Neuronal stem cell (in vitro differentiated cells): ENCODE data around the gene SERINC3. TPM values are rescaled to one million over a fixed set of nuclear protein-coding genes. Genes with fewer than 3 reads are reported as not detected.

Experiments
- DNase-seq: peaks from one replicate; pipeline ENCODE4 v3.0.0-alpha.2; 2013; ENCODE audit warnings: low spot score
- H2AFZ ChIP-seq: one replicate; pipeline ENCODE4 v1.6.1; 2013; ENCODE audit warnings: mild to moderate bottlenecking, low read length, inconsistent platforms
- H2AK5ac ChIP-seq: 2 replicates; pipeline ENCODE4 v1.6.1; 2013; ENCODE audit warnings: low read depth, mild to moderate bottlenecking, inconsistent platforms, low read length, moderate library complexity, mixed read lengths
- H2BK120ac ChIP-seq: 2 replicates; pipeline ENCODE4 v1.6.1; 2013; ENCODE audit warnings: low read depth, mild to moderate bottlenecking, inconsistent platforms, low read length, moderate library complexity, mixed read lengths
- H2BK12ac ChIP-seq: one replicate; pipeline ENCODE4 v1.6.1; 2013; ENCODE audit warnings: low read length, inconsistent platforms
- H2BK15ac ChIP-seq: 2 replicates; pipeline ENCODE4 v1.6.1; 2013; ENCODE audit warnings: mild to moderate bottlenecking, low read length, inconsistent platforms, mixed read lengths
- H2BK5ac ChIP-seq: one replicate; pipeline ENCODE4 v1.6.1; 2013; ENCODE audit warnings: inconsistent platforms, mild to moderate bottlenecking, low read length, moderate library complexity
- H3K14ac ChIP-seq: one replicate; pipeline ENCODE4 v1.6.1; 2013; ENCODE audit warnings: low read length, inconsistent platforms
- H3K18ac ChIP-seq: 2 replicates; pipeline ENCODE4 v1.6.1; 2013; ENCODE audit warnings: low read length, inconsistent platforms
- H3K23ac ChIP-seq: 2 replicates; pipeline ENCODE4 v1.6.1; 2013; ENCODE audit warnings: low read depth, mild to moderate bottlenecking, mixed read lengths, low read length, inconsistent platforms; ENCODE audit not compliant: poor library complexity
- H3K27ac ChIP-seq: replicated peaks from 3 replicates; pipeline ENCODE4 v1.5.1; 2013; ENCODE audit warnings: low read length, inconsistent platforms
- H3K27me3 ChIP-seq, 3 experiments: 2 replicates each; pipeline ENCODE4 v1.6.1; 2013; ENCODE audit warnings: low read length in 3 of 3, mild to moderate bottlenecking in 2 of 3, inconsistent platforms in 1 of 3, low read depth in 1 of 3, mixed read lengths in 1 of 3, moderate library complexity in 1 of 3; ENCODE audit not compliant: control insufficient read depth in 3 of 3, insufficient read depth in 3 of 3
- H3K36me3 ChIP-seq, 2 donors: replicated peaks in 1 of 2; 2 replicates each; pipeline ENCODE4 v1.6.1; 2013; ENCODE audit warnings: low read length in 2 of 2; ENCODE audit not compliant: control insufficient read depth in 2 of 2, insufficient read depth in 2 of 2
- H3K4ac ChIP-seq: 2 replicates; pipeline ENCODE4 v1.6.1; 2013; ENCODE audit warnings: inconsistent platforms, mild to moderate bottlenecking, low read length, moderate library complexity
- H3K4me1 ChIP-seq, 2 donors: 1 replicate in 1 of 2; 2 replicates in 1 of 2; pipeline ENCODE4 v1.6.1; 2013; ENCODE audit warnings: low read length in 2 of 2, low read depth in 1 of 2; ENCODE audit not compliant: control insufficient read depth in 2 of 2, insufficient read depth in 1 of 2
- H3K4me2 ChIP-seq: one replicate; pipeline ENCODE4 v1.6.1; 2013; ENCODE audit warnings: mild to moderate bottlenecking, low read length, inconsistent platforms; ENCODE audit not compliant: insufficient read depth, poor library complexity, severe bottlenecking
- H3K4me3 ChIP-seq, 2 donors: 2 replicates each; pipeline ENCODE4 v1.5.1; 2013; ENCODE audit warnings: low read length in 2 of 2, mild to moderate bottlenecking in 2 of 2, inconsistent platforms in 1 of 2, moderate library complexity in 1 of 2
- H3K79me1 ChIP-seq: one replicate; pipeline ENCODE4 v1.6.1; 2013; ENCODE audit warnings: low read depth, mild to moderate bottlenecking, inconsistent platforms, low read length, moderate library complexity
- H3K9ac ChIP-seq: one replicate; pipeline ENCODE4 v1.6.1; 2013; ENCODE audit warnings: mild to moderate bottlenecking, low read depth, low read length, inconsistent platforms; ENCODE audit not compliant: poor library complexity
- H3K9me3 ChIP-seq, 2 donors: replicated peaks in 1 of 2; 2 replicates each; pipeline versions ENCODE3 to v1.6.1; 2013; ENCODE audit warnings: low read length in 2 of 2, mild to moderate bottlenecking in 2 of 2, inconsistent platforms in 1 of 2, low read depth in 1 of 2, mixed read lengths in 1 of 2, moderate library complexity in 1 of 2; ENCODE audit not compliant: control insufficient read depth in 2 of 2, insufficient read depth in 1 of 2
- H4K8ac ChIP-seq: one replicate; pipeline ENCODE4 v1.6.1; 2013; ENCODE audit warnings: low read depth, mild to moderate bottlenecking, inconsistent platforms, low read length, moderate library complexity
- H4K91ac ChIP-seq: one replicate; pipeline ENCODE4 v1.6.1; 2013; ENCODE audit warnings: low read length, low read depth, mild to moderate bottlenecking, inconsistent platforms; ENCODE audit not compliant: poor library complexity
- WGBS, 2 donors: extraction: QIAGEN DNeasy Blood & Tissue Kit; methylation state at CpG; one replicate each; pipeline ENCODE4 v1.1.7; 2013; ENCODE audit warnings: missing lambda C conversion rate in 2 of 2, mixed read lengths in 1 of 2; ENCODE audit not compliant: insufficient read length in 2 of 2, insufficient replicate concordance in 1 of 2; ENCODE audit errors: extremely low coverage in 2 of 2; 5-methylcytosine and 5-hydroxymethylcytosine counted together
- polyA plus RNA-seq, 2 experiments: library from polyadenylated mRNA; stranded (reverse); fragments of 200-250 nt; gene quantifications; one replicate each; pipeline ENCODE4 v1.2.3, GENCODE V29; 2013

Gene SERINC3
- 30.6 TPM for polyA plus RNA-seq (2013, experiment 1 of 2)
- 30.8 TPM for polyA plus RNA-seq (2013, experiment 2 of 2)

- no peak within 1 kb of the TSS for H2BK12ac ChIP-seq
- DNase-seq: peak; percentile 81
- no CpG with 5 or more reads among the region's 49 CpGs for WGBS, 2 donors
- H3K18ac ChIP-seq: peak within 1 kb of the TSS; percentile 49
- no peaks in the 10 kb centered on the region for H3K27me3 ChIP-seq
- H3K4ac ChIP-seq: no peak within 1 kb of the TSS
- peak within 1 kb of the TSS; percentile 87 for H3K9ac ChIP-seq
- H3K9me3 ChIP-seq: no peaks in the 10 kb centered on the region
- no peak within 1 kb of the TSS for H2BK15ac ChIP-seq
- no peak within 1 kb of the TSS for H2BK5ac ChIP-seq
- H4K91ac ChIP-seq: no peak within 1 kb of the TSS
- H3K4me3 ChIP-seq: peak within 1 kb of the TSS; percentile 89 to 98
- H2BK120ac ChIP-seq: no peak within 1 kb of the TSS
- peak within 1 kb of the TSS; percentile 40 for H3K23ac ChIP-seq
- peak within 1 kb of the TSS; percentile 93 for H2AFZ ChIP-seq
- H3K36me3 ChIP-seq: peaks cover 0 to 2% of the 10 kb centered on the region in 2 donors
- H3K4me2 ChIP-seq: peak within 1 kb of the TSS; percentile 84
- peaks cover 7 to 14% of the 10 kb centered on the region in 2 donors for H3K4me1 ChIP-seq
- no peak within 1 kb of the TSS for H4K8ac ChIP-seq
- H3K14ac ChIP-seq: peak within 1 kb of the TSS; percentile 56
- peaks cover 2% of the 10 kb centered on the region for H3K79me1 ChIP-seq
- peak within 1 kb of the TSS; percentile 37 for H3K27ac ChIP-seq
- no peak within 1 kb of the TSS for H2AK5ac ChIP-seq
These were observed at the start of gene SERINC3 for GRCh38 chr20:44521484-44522481. Gene SERINC3, minus strand, starts transcription at chr20:44522070. Its CDS starts 119 bp downstream, at chr20:44521951.

- peaks cover 3 to 10% of the 10 kb centered on the region in 2 donors for H3K4me1 ChIP-seq
- no peaks in the 10 kb centered on the region for H3K36me3 ChIP-seq
- H2AFZ ChIP-seq: no peak overlapping the region
- no peak overlapping the region for H4K91ac ChIP-seq
- no peak for DNase-seq
- H2BK12ac ChIP-seq: no peak overlapping the region
- H3K27me3 ChIP-seq: no peaks in the 10 kb centered on the region
- no peaks in the 10 kb centered on the region for H3K9me3 ChIP-seq
- no peaks in the 10 kb centered on the region for H3K79me1 ChIP-seq
- H3K27ac ChIP-seq: no peak overlapping the region
- H3K9ac ChIP-seq: no peak overlapping the region
- H2BK120ac ChIP-seq: no peak overlapping the region
- no peak overlapping the region for H2BK15ac ChIP-seq
- H3K18ac ChIP-seq: no peak overlapping the region
- no peak overlapping the region for H4K8ac ChIP-seq
- no peak overlapping the region for H3K4ac ChIP-seq
- no peak overlapping the region for H2BK5ac ChIP-seq
- no peak overlapping the region for H2AK5ac ChIP-seq
- H3K4me3 ChIP-seq: no peak overlapping the region
- H3K23ac ChIP-seq: no peak overlapping the region
- H3K14ac ChIP-seq: no peak overlapping the region
- no CpG with 5 or more reads among the region's 6 CpGs for WGBS, 2 donors
- H3K4me2 ChIP-seq: no peak overlapping the region
These were observed 49.6 kb upstream of the SERINC3 start for GRCh38 chr20:44571362-44571988.

GRCh38 chr20:44570367-44570766 is 48.5 kb upstream of the SERINC3 start:
- Histone ChIP-seq H3K4me1 (peaks cover 3 to 10% of the 10 kb centered on the region in 2 donors), H2BK15ac (no peak overlapping the region), H3K27ac (no peak overlapping the region), H3K4ac (no peak overlapping the region), H2BK12ac (no peak overlapping the region), H2BK5ac (no peak overlapping the region), H3K14ac (no peak overlapping the region), H3K79me1 (no peaks in the 10 kb centered on the region), H2AFZ (no peak overlapping the region), H3K4me3 (no peak overlapping the region), H3K9me3 (no peaks in the 10 kb centered on the region), H2AK5ac (no peak overlapping the region), H3K36me3 (no peaks in the 10 kb centered on the region), H4K8ac (no peak overlapping the region), H3K23ac (no peak overlapping the region), H3K27me3 (no peaks in the 10 kb centered on the region), H2BK120ac (no peak overlapping the region), H3K4me2 (no peak overlapping the region), H3K18ac (no peak overlapping the region), H3K9ac (no peak overlapping the region), H4K91ac (no peak overlapping the region)
- DNase-seq: no peak
- WGBS, 2 donors: no CpG with 5 or more reads among the region's 1 CpG

- H3K4me3 ChIP-seq: no peak overlapping the region
- no peak overlapping the region for H3K18ac ChIP-seq
- no peak overlapping the region for H3K9ac ChIP-seq
- peaks cover 0 to 5% of the 10 kb centered on the region in 2 donors for H3K4me1 ChIP-seq
- H3K4ac ChIP-seq: no peak overlapping the region
- H3K4me2 ChIP-seq: no peak overlapping the region
- no peak for DNase-seq
- no peaks in the 10 kb centered on the region for H3K36me3 ChIP-seq
- no peaks in the 10 kb centered on the region for H3K27me3 ChIP-seq
- H3K14ac ChIP-seq: no peak overlapping the region
- H2AFZ ChIP-seq: no peak overlapping the region
- H3K27ac ChIP-seq: no peak overlapping the region
- H2BK5ac ChIP-seq: no peak overlapping the region
- H2BK15ac ChIP-seq: no peak overlapping the region
- no peaks in the 10 kb centered on the region for H3K79me1 ChIP-seq
- H3K9me3 ChIP-seq: no peaks in the 10 kb centered on the region
- no peak overlapping the region for H4K8ac ChIP-seq
- no peak overlapping the region for H2BK12ac ChIP-seq
- no peak overlapping the region for H2BK120ac ChIP-seq
- H4K91ac ChIP-seq: no peak overlapping the region
- no peak overlapping the region for H2AK5ac ChIP-seq
- no peak overlapping the region for H3K23ac ChIP-seq
These were observed 44.9 kb upstream of the SERINC3 start for GRCh38 chr20:44566811-44567210.
